Smooth muscle cell (in vitro differentiated cells): Measurements from ENCODE around the gene AATF. TPM values are rescaled to one million over a fixed set of nuclear protein-coding genes. Genes with fewer than 3 reads are reported as not detected.

ENCODE experiments used
- DNase-seq: peaks from one replicate; lab custom pipeline; 2025; ENCODE audit not compliant: unreplicated experiment; lab: John Stamatoyannopoulos, UW
- H2AFZ ChIP-seq: fragments of 200-600 bp; sonication (generic); 2 replicates; pipeline ENCODE4 v1.6.0; 2016; ENCODE audit warnings: antibody characterized with exemption, low read depth, mild to moderate bottlenecking
- H3F3A ChIP-seq: fragments of 200-600 bp; sonication (generic); 2 replicates; pipeline ENCODE4 v1.6.0; 2017; ENCODE audit warnings: antibody characterized with exemption, low read depth
- H3K27ac ChIP-seq: fragments of 200-600 bp; sonication (generic); 2 replicates; pipeline ENCODE4 v1.5.1; 2016; ENCODE audit warnings: low read depth, mild to moderate bottlenecking
- H3K27me3 ChIP-seq: fragments of 200-600 bp; sonication (generic); 2 replicates; pipeline ENCODE4 v1.6.1; 2016; ENCODE audit warnings: low read depth, mild to moderate bottlenecking
- H3K36me3 ChIP-seq: fragments of 200-600 bp; sonication (generic); 2 replicates; pipeline ENCODE4 v1.5.1; 2016; ENCODE audit warnings: low read depth
- H3K4me1 ChIP-seq: fragments of 200-600 bp; sonication (generic); 2 replicates; pipeline ENCODE4 v1.5.1; 2016; ENCODE audit warnings: low read depth
- H3K4me2 ChIP-seq: fragments of 200-600 bp; sonication (generic); 2 replicates; pipeline ENCODE4 v1.6.0; 2016; ENCODE audit warnings: mild to moderate bottlenecking
- H3K4me3 ChIP-seq: fragments of 200-600 bp; sonication (generic); 2 replicates; pipeline ENCODE4 v1.5.1; 2016; ENCODE audit warnings: mild to moderate bottlenecking
- H3K79me2 ChIP-seq: fragments of 200-600 bp; sonication (generic); 2 replicates; pipeline ENCODE4 v1.6.0; 2016; ENCODE audit warnings: low read depth, mild to moderate bottlenecking
- H3K9ac ChIP-seq: fragments of 200-600 bp; sonication (generic); 2 replicates; pipeline ENCODE4 v1.6.0; 2016; ENCODE audit warnings: low read depth
- H3K9me3 ChIP-seq: fragments of 200-600 bp; sonication (generic); replicated peaks from 2 replicates; pipeline ENCODE4 v1.5.1; 2016; ENCODE audit warnings: low read depth
- H4K20me1 ChIP-seq: fragments of 200-600 bp; sonication (generic); 2 replicates; pipeline ENCODE4 v1.6.0; 2016; ENCODE audit warnings: low read depth
- WGBS: methylation state at CpG from one replicate; pipeline ENCODE4 v1.1.7; 2016; ENCODE audit warnings: low lambda C conversion rate; 5-methylcytosine and 5-hydroxymethylcytosine counted together
- polyA plus RNA-seq: library from polyadenylated mRNA; unstranded; fragments of >200 nt; fragmentation: Nextera tagmentation; extraction: Ambion mirVana; gene quantifications from 2 replicates; pipeline ENCODE4 v1.2.1, GENCODE V29; 2016
- total RNA-seq: library from RNA; depleted of rRNA; stranded (reverse); fragments of >200 nt; gene quantifications from 2 replicates; pipeline ENCODE4 v1.2.3, GENCODE V29; 2014
- TF ChIP-seq, protein P1 (sequence below): fragments of 200-600 bp; sonication (generic); IDR thresholded peaks from 2 replicates; pipeline ENCODE4 v1.5.1; 2017; ENCODE audit warnings: borderline replicate concordance, mild to moderate bottlenecking, antibody characterized with exemption; ENCODE audit not compliant: insufficient read depth, poor library complexity, severe bottlenecking

The AATF gene
- total and polyA plus RNA-seq, 2 experiments from 2014 or later = 18.5 to 38.0 TPM

DNA sequence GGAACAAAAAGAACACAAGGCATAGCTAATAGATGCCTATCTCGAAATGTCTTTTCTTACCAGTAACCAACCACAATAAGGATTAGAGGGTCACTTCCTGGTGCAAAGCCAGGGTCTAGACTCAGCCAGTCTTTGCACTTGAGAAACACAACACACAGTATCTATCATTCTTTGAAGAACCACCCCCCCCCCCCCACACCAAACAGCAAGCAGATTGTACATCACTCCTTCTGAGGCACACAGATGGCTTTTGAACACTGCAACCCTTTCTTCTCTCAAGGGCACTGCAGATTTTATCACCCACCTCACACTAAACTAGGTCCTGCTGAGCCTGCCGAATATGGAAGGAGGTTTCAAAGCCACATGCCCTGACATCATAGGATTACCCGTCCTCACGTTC is 145.6 kb downstream of the AATF start:
- Histone ChIP-seq H3K27me3 (no peaks in the 10 kb centered on the region), H3K9me3 (no peaks in the 10 kb centered on the region), H3F3A (peaks cover 19% of the 10 kb centered on the region), H2AFZ (no peak overlapping the region), H3K36me3 (peaks cover 4% of the 10 kb centered on the region), H3K4me3 (no peak overlapping the region), H3K4me1 (peaks cover 7% of the 10 kb centered on the region), H3K79me2 (no peaks in the 10 kb centered on the region), H4K20me1 (no peaks in the 10 kb centered on the region), H3K9ac (no peak overlapping the region), H3K4me2 (no peak overlapping the region), H3K27ac (peak overlapping the region; percentile 66)
- TF ChIP-seq, protein P1, sequence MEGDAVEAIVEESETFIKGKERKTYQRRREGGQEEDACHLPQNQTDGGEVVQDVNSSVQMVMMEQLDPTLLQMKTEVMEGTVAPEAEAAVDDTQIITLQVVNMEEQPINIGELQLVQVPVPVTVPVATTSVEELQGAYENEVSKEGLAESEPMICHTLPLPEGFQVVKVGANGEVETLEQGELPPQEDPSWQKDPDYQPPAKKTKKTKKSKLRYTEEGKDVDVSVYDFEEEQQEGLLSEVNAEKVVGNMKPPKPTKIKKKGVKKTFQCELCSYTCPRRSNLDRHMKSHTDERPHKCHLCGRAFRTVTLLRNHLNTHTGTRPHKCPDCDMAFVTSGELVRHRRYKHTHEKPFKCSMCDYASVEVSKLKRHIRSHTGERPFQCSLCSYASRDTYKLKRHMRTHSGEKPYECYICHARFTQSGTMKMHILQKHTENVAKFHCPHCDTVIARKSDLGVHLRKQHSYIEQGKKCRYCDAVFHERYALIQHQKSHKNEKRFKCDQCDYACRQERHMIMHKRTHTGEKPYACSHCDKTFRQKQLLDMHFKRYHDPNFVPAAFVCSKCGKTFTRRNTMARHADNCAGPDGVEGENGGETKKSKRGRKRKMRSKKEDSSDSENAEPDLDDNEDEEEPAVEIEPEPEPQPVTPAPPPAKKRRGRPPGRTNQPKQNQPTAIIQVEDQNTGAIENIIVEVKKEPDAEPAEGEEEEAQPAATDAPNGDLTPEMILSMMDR = no peak
- DNase-seq = no peak
- 38% methylated on average over 4 of the region's 4 CpGs for WGBS

DNA sequence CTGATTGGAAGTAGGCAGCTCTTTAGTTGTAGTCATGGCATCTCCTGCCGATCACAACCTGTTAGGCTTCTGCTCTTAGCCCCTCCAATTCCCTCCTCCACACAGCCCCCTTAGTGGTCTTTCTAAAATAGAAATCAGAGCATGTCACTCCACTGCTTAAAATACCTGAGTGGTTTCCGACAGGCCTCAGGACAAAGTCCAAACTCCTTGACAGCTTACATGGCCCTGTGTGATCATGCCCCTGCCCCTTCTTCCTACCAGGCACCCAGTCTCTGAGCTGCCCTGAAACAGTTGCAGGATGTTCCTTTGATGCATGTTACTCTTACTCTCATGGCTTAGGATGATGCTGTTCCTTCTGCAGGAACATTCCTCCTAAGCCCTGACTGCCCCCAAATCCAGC is 147.3 kb downstream of the AATF start:
- WGBS = 100% methylated on average over 2 of the region's 2 CpGs
- Histone ChIP-seq H3K36me3 (peaks cover 4% of the 10 kb centered on the region), H2AFZ (no peak overlapping the region), H3F3A (peaks cover 19% of the 10 kb centered on the region), H4K20me1 (no peaks in the 10 kb centered on the region), H3K9ac (no peak overlapping the region), H3K4me1 (peaks cover 2% of the 10 kb centered on the region), H3K9me3 (no peaks in the 10 kb centered on the region), H3K79me2 (no peaks in the 10 kb centered on the region), H3K4me3 (no peak overlapping the region), H3K4me2 (no peak overlapping the region), H3K27me3 (no peaks in the 10 kb centered on the region), H3K27ac (no peak overlapping the region)
- DNase-seq = no peak
- TF ChIP-seq, protein P1 = no peak

DNA sequence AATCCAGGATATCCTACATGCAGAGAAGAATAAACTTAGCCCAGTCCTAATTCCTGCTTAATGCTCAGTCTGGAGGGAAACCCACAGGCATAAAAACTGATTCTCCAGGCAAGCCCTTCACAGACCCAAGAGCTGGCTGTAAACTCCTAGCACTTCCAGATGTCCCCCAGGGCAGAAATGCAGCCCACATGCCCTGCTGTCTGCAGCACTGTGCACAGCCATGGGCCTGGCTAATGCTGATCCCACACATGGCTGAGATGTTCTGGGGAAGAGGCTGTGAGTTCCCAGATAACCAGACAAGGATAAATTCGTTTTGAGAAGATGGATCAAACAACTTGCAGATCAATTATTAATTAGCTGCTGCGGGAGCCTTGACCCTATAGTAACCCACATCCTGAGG is 148.4 kb downstream of the AATF start:
- Histone ChIP-seq H4K20me1 (no peaks in the 10 kb centered on the region), H3K9me3 (no peaks in the 10 kb centered on the region), H3F3A (peaks cover 19% of the 10 kb centered on the region), H3K36me3 (peaks cover 4% of the 10 kb centered on the region), H3K27me3 (no peaks in the 10 kb centered on the region), H3K9ac (no peak overlapping the region), H3K4me1 (no peaks in the 10 kb centered on the region), H3K27ac (no peak overlapping the region), H3K4me3 (no peak overlapping the region), H3K79me2 (no peaks in the 10 kb centered on the region), H3K4me2 (no peak overlapping the region), H2AFZ (no peak overlapping the region)
- WGBS = 44% methylated on average over 2 of the region's 2 CpGs
- TF ChIP-seq, protein P1 = no peak
- DNase-seq = no peak

DNA sequence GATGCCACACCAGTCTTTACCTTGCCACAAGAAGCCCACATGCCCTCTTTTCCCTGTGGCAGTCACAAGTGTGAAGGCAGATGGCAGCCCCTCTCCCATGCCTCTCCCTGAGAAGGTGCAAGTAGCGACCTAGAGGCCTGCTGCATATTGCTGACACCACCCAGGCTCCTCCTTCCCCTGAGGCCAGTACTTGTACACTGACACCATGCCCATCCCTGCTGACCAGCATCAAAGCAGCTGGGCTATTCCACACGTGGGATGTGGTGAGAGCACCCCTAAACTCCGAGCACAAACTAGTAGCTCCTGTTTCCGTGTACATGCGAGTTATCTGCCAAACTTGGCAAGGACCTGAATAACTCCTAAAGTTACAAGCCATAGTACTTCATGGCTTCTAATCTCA is 149.4 kb downstream of the AATF start:
- H4K20me1 ChIP-seq = no peaks in the 10 kb centered on the region
- peak overlapping the region; percentile 38 for H3K27ac ChIP-seq
- no peak overlapping the region for H2AFZ ChIP-seq
- H3K9ac ChIP-seq = no peak overlapping the region
- H3K4me3 ChIP-seq = no peak overlapping the region
- TF ChIP-seq, protein P1 = no peak
- no peaks in the 10 kb centered on the region for H3K27me3 ChIP-seq
- no peak overlapping the region for H3K4me2 ChIP-seq
- H3K79me2 ChIP-seq = no peaks in the 10 kb centered on the region
- H3K36me3 ChIP-seq = peaks cover 4% of the 10 kb centered on the region
- no peak for DNase-seq
- no peaks in the 10 kb centered on the region for H3K4me1 ChIP-seq
- 92% methylated on average over 5 of the region's 5 CpGs for WGBS
- peaks cover 13% of the 10 kb centered on the region for H3F3A ChIP-seq
- H3K9me3 ChIP-seq = no peaks in the 10 kb centered on the region
